Endodermal cell (in vitro differentiated cells): ENCODE results near the gene IFNLR1. TPM values are rescaled to one million over a fixed set of nuclear protein-coding genes. Genes with fewer than 3 reads are reported as not detected.

ENCODE experiments used
- DNase-seq: peaks from one replicate; pipeline ENCODE4 v3.0.0-alpha.2; 2017
- H3K27ac ChIP-seq: 2 replicates; pipeline ENCODE4 v1.5.1; 2013; ENCODE audit warnings: mild to moderate bottlenecking, low read depth, low read length, moderate library complexity
- H3K27me3 ChIP-seq: 2 replicates; pipeline ENCODE4 v1.6.1; 2013; ENCODE audit warnings: mild to moderate bottlenecking, low read length, moderate library complexity; ENCODE audit not compliant: insufficient read depth, control insufficient read depth, poor library complexity, severe bottlenecking
- H3K36me3 ChIP-seq: 2 replicates; pipeline ENCODE4 v1.7.0; 2013; ENCODE audit warnings: mild to moderate bottlenecking, low read length, moderate library complexity; ENCODE audit not compliant: control insufficient read depth, insufficient read depth
- H3K4me1 ChIP-seq: one replicate; pipeline ENCODE4 v1.7.0; 2013; ENCODE audit warnings: low read length; ENCODE audit not compliant: control insufficient read depth, insufficient read depth
- H3K4me3 ChIP-seq: 2 replicates; pipeline ENCODE4 v1.5.1; 2013; ENCODE audit warnings: mild to moderate bottlenecking, low read length, moderate library complexity
- H3K9ac ChIP-seq: 2 replicates; pipeline ENCODE4 v1.6.1; 2013; ENCODE audit warnings: mild to moderate bottlenecking, low read length, moderate library complexity; ENCODE audit not compliant: poor library complexity, severe bottlenecking; ENCODE audit errors: extremely low read depth
- H3K9me3 ChIP-seq: 2 replicates; pipeline ENCODE4 v1.6.1; 2013; ENCODE audit warnings: mild to moderate bottlenecking, low read length, moderate library complexity; ENCODE audit not compliant: control insufficient read depth
- H3K27ac Mint-ChIP-seq: 2 replicates; pipeline ENCODE4 v1.8.0; 2020; ENCODE audit warnings: mixed read lengths
- H3K27me3 Mint-ChIP-seq: 2 replicates; pipeline ENCODE4 v1.8.0; 2021; ENCODE audit warnings: mild to moderate bottlenecking, mixed read lengths; ENCODE audit not compliant: insufficient read depth
- H3K36me3 Mint-ChIP-seq: 2 replicates; pipeline ENCODE4 v1.8.0; 2020; ENCODE audit warnings: low read depth, mixed read lengths
- H3K4me1 Mint-ChIP-seq: 2 replicates; pipeline ENCODE4 v1.8.0; 2020; ENCODE audit warnings: mixed read lengths
- H3K4me3 Mint-ChIP-seq: 2 replicates; pipeline ENCODE4 v1.8.0; 2020; ENCODE audit warnings: mild to moderate bottlenecking, moderate library complexity, mixed read lengths
- H3K9me3 Mint-ChIP-seq: 2 replicates; pipeline ENCODE4 v1.8.0; 2020; ENCODE audit warnings: mild to moderate bottlenecking, mixed read lengths
- WGBS, 2 experiments: methylation state at CpG; one replicate each; pipeline versions ENCODE4 v1.1.5 to v1.1.7; 2013; ENCODE audit warnings: missing lambda C conversion rate in 2 of 2, mixed read lengths in 1 of 2; ENCODE audit not compliant: insufficient coverage in 1 of 2, insufficient read length in 1 of 2; 5-methylcytosine and 5-hydroxymethylcytosine counted together
- total RNA-seq, 2 donors: library from RNA; stranded (reverse); fragmentation: NEBNext Ultra II Directional in 1 of 2; extraction: Animal tissue kit (Norgen Biotek cat#: 25700) in 1 of 2; gene quantifications; 2 replicates in 1 of 2; 3 replicates in 1 of 2; pipeline ENCODE4 v1.2.1, GENCODE V29; 2021
- TF ChIP-seq, protein P1 (sequence below): fragments of 200-600 bp; sonication (generic); conservative IDR thresholded peaks from 2 replicates; pipeline ENCODE4 v1.5.0; 2021; ENCODE audit warnings: antibody characterized with exemption, mild to moderate bottlenecking

Gene IFNLR1
- total RNA-seq, 2 donors from 2014 or later, result 12.1 to 13.0 TPM

- H3K9me3 Mint-ChIP-seq, result no peaks in the 10 kb centered on the region
- no peak for DNase-seq
- TF ChIP-seq, protein P1, sequence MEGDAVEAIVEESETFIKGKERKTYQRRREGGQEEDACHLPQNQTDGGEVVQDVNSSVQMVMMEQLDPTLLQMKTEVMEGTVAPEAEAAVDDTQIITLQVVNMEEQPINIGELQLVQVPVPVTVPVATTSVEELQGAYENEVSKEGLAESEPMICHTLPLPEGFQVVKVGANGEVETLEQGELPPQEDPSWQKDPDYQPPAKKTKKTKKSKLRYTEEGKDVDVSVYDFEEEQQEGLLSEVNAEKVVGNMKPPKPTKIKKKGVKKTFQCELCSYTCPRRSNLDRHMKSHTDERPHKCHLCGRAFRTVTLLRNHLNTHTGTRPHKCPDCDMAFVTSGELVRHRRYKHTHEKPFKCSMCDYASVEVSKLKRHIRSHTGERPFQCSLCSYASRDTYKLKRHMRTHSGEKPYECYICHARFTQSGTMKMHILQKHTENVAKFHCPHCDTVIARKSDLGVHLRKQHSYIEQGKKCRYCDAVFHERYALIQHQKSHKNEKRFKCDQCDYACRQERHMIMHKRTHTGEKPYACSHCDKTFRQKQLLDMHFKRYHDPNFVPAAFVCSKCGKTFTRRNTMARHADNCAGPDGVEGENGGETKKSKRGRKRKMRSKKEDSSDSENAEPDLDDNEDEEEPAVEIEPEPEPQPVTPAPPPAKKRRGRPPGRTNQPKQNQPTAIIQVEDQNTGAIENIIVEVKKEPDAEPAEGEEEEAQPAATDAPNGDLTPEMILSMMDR, result no peak
- H3K4me3 Mint-ChIP-seq, result no peak overlapping the region
- Histone ChIP-seq H3K9ac (no peak overlapping the region), H3K27ac (no peak overlapping the region), H3K36me3 (no peaks in the 10 kb centered on the region), H3K9me3 (no peaks in the 10 kb centered on the region), H3K27me3 (no peaks in the 10 kb centered on the region), H3K4me3 (no peak overlapping the region), H3K4me1 (no peaks in the 10 kb centered on the region)
- H3K36me3 Mint-ChIP-seq, result no peaks in the 10 kb centered on the region
- H3K27me3 Mint-ChIP-seq, result no peaks in the 10 kb centered on the region
- WGBS, 2 experiments, result 89 to 93% methylated on average over 13 to 19 of the region's 19 CpGs
- no peak overlapping the region for H3K27ac Mint-ChIP-seq
- peaks cover 17% of the 10 kb centered on the region for H3K4me1 Mint-ChIP-seq
Observed at GRCh38 chr1:24105368-24106160, 81.5 kb downstream of the IFNLR1 start.

DNA sequence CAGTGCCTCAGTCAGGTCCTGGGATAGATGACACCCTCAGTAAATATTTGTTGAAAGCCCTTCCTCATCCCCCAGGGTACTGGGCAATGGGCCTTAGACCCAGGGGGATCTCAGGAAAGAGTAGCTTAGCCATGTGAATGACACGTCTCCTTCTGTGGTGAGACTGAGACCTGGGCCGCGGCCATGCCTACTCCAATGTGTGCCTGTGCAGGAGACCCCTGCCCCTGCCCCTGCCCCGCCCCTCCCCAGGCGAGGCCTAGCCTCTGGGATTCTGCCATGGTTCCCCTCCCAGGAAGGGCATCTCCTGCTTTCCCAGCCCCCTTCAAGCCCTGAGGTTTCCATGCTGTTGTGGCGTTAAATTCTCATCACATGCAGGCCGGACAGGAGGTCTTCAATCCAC, 82.2 kb downstream of the IFNLR1 start:
- Mint-ChIP-seq H3K4me1 (peaks cover 17% of the 10 kb centered on the region), H3K4me3 (no peak overlapping the region), H3K9me3 (no peaks in the 10 kb centered on the region), H3K27me3 (no peaks in the 10 kb centered on the region), H3K27ac (no peak overlapping the region), H3K36me3 (no peaks in the 10 kb centered on the region)
- H3K4me1 ChIP-seq, result no peaks in the 10 kb centered on the region
- whole genome bisulfite sequencing, 2 experiments, result 92 to 98% methylated on average over 5 to 7 of the region's 7 CpGs
- no peak overlapping the region for H3K4me3 ChIP-seq
- H3K9ac ChIP-seq, result no peak overlapping the region
- no peaks in the 10 kb centered on the region for H3K9me3 ChIP-seq
- H3K36me3 ChIP-seq, result no peaks in the 10 kb centered on the region
- H3K27ac ChIP-seq, result no peak overlapping the region
- DNase-seq, result no peak
- H3K27me3 ChIP-seq, result no peaks in the 10 kb centered on the region
- TF ChIP-seq, protein P1, result no peak

Other genes with a start within 250 kb of the IFNLR1 start
- gene PNRC2, start 227.5 kb downstream of the IFNLR1 start, total RNA-seq, result 100 to 1,000 TPM; 107 to 108 TPM
- 100 to 1,000 TPM; 162 to 170 TPM for gene SRSF10, start 207.0 kb downstream of the IFNLR1 start, total RNA-seq
- under 1 TPM; 0.11 to 0.15 TPM for gene MYOM3, start 75.2 kb downstream of the IFNLR1 start, total RNA-seq
- gene IL22RA1, start 44.1 kb downstream of the IFNLR1 start, total RNA-seq, result not detected
- gene GRHL3, start 132.1 kb upstream of the IFNLR1 start, total RNA-seq, result 1 to 10 TPM; 1.8 to 2.5 TPM
- gene STPG1, start 226.5 kb upstream of the IFNLR1 start, total RNA-seq, result 10 to 100 TPM; 16.6 to 16.9 TPM
- gene NIPAL3, start 228.5 kb upstream of the IFNLR1 start, total RNA-seq, result 1 to 10 TPM; 4.7 to 5.5 TPM